CD4-positive, alpha-beta memory T cell (primary cell): ENCODE measurements around the gene TNS1. TPM values are rescaled to one million over a fixed set of nuclear protein-coding genes. Genes with fewer than 3 reads are reported as not detected.

Experiments
- CTCF ChIA-PET: fragments of 350-600 bp; sonication (Branson Sonifier 250); formaldehyde crosslinking; loops from one replicate; lab custom pipeline; 2021; ENCODE audit warnings: inconsistent platforms; ENCODE audit not compliant: partially characterized antibody; lab: Charles Lee
- POLR2A ChIA-PET: fragments of 350-600 bp; sonication (Branson Sonifier 250); formaldehyde crosslinking; loops from one replicate; lab custom pipeline; 2021; ENCODE audit not compliant: partially characterized antibody; lab: Charles Lee
- DNase-seq, 5 donors: peaks; one replicate each; pipeline versions ENCODE4 v3.0.0 to v3.0.0-alpha.2; 2020 to 2022; ENCODE audit warnings: mixed read lengths in 1 of 5
- H3K27ac ChIP-seq: one replicate; pipeline ENCODE4 v1.7.0; 2013; ENCODE audit warnings: low read depth, low read length
- H3K27me3 ChIP-seq: 2 replicates; pipeline ENCODE4 v1.7.0; 2013; ENCODE audit warnings: mild to moderate bottlenecking, low read length, moderate library complexity; ENCODE audit not compliant: insufficient read depth
- H3K36me3 ChIP-seq: 2 replicates; pipeline ENCODE4 v1.7.0; 2013; ENCODE audit warnings: mild to moderate bottlenecking, low read length, moderate library complexity; ENCODE audit not compliant: insufficient read depth
- H3K4me1 ChIP-seq: 2 replicates; pipeline ENCODE4 v1.7.0; 2013; ENCODE audit warnings: mild to moderate bottlenecking, low read length, moderate library complexity; ENCODE audit not compliant: insufficient read depth
- H3K4me3 ChIP-seq, 2 donors: one replicate each; pipeline ENCODE4 v1.7.0; 2013; ENCODE audit warnings: low read length in 2 of 2, mild to moderate bottlenecking in 1 of 2
- H3K9me3 ChIP-seq, 2 donors: one replicate each; pipeline ENCODE4 v1.7.0; 2013; ENCODE audit warnings: low read length in 2 of 2, control low read depth in 1 of 2; ENCODE audit not compliant: control insufficient read depth in 1 of 2
- H3K27ac Mint-ChIP-seq, 7 donors: one replicate each; pipeline ENCODE4 v1.8.0; 2020 to 2021; ENCODE audit warnings: mixed read lengths in 7 of 7, mild to moderate bottlenecking in 6 of 7, inconsistent platforms in 3 of 7, moderate library complexity in 3 of 7
- H3K27me3 Mint-ChIP-seq, 2 donors: one replicate each; pipeline ENCODE4 v1.8.0; 2020 to 2021; ENCODE audit warnings: mixed read lengths in 2 of 2
- H3K36me3 Mint-ChIP-seq, 2 donors: one replicate each; pipeline ENCODE4 v1.8.0; 2020 to 2021; ENCODE audit warnings: mixed read lengths in 2 of 2, inconsistent platforms in 1 of 2, mild to moderate bottlenecking in 1 of 2
- H3K4me1 Mint-ChIP-seq, 4 donors: one replicate each; pipeline ENCODE4 v1.8.0; 2020 to 2021; ENCODE audit warnings: mixed read lengths in 4 of 4, mild to moderate bottlenecking in 1 of 4
- H3K4me3 Mint-ChIP-seq, 8 donors: one replicate each; pipeline ENCODE4 v1.8.0; 2020 to 2021; ENCODE audit warnings: mixed read lengths in 8 of 8, mild to moderate bottlenecking in 7 of 8, moderate library complexity in 6 of 8, inconsistent platforms in 3 of 8
- H3K9me3 Mint-ChIP-seq, 8 donors: one replicate each; pipeline ENCODE4 v1.8.0; 2020 to 2021; ENCODE audit warnings: mixed read lengths in 8 of 8, mild to moderate bottlenecking in 5 of 8, inconsistent platforms in 3 of 8, moderate library complexity in 1 of 8
- intact Hi-C: fragments of 100-400 bp; cut with micrococcal nuclease; formaldehyde crosslinking; loops from one replicate; pipeline ENCODE4 v1.15.1; 2023
- polyA plus RNA-seq, 2 donors: library from polyadenylated mRNA; unstranded; fragments of 300-500 nt; fragmentation: Illumina TruSeq; gene quantifications; one replicate each; pipeline ENCODE4 v1.2.3, GENCODE V29; 2021
- total RNA-seq, 2 experiments: library from RNA; stranded (reverse); gene quantifications; one replicate each; pipeline ENCODE4 v1.2.3, GENCODE V29; 2021

Gene TNS1
- total and polyA plus RNA-seq, 4 experiments from 2014 or later, result 0.78 to 1.2 TPM; not detected in 2

- ChIA-PET CTCF (interaction anchor here (9.1 kb wide), 1 partner anchor 14 kb away, joined by 139 read pairs; no protein-coding TSS in a partner anchor), POLR2A (no interaction called here)
- H3K4me3 Mint-ChIP-seq, result no peak overlapping the region
- H3K9me3 Mint-ChIP-seq, result peaks cover 0 to 5% (median 0%) of the 10 kb centered on the region in 8 donors
- Histone ChIP-seq H3K9me3 (no peaks in the 10 kb centered on the region), H3K36me3 (no peaks in the 10 kb centered on the region), H3K4me1 (peaks cover 1% of the 10 kb centered on the region), H3K4me3 (no peak overlapping the region), H3K27me3 (no peaks in the 10 kb centered on the region), H3K27ac (no peak overlapping the region)
- DNase-seq, result no peak
- H3K27ac Mint-ChIP-seq, result no peak overlapping the region
- H3K4me1 Mint-ChIP-seq, result peaks cover 4 to 6% (median 5%) of the 10 kb centered on the region in 4 donors
- no peaks in the 10 kb centered on the region for H3K36me3 Mint-ChIP-seq
- intact Hi-C loops, result no loop called here
- no peaks in the 10 kb centered on the region for H3K27me3 Mint-ChIP-seq
Observed at GRCh38 chr2:217774232-217774631, 228.6 kb downstream of the TNS1 start.

- H3K4me1 Mint-ChIP-seq, result peaks cover 0 to 3% (median under 1%) of the 10 kb centered on the region in 4 donors
- intact Hi-C loops, result no loop called here
- CTCF ChIA-PET, result interaction anchor here (9.1 kb wide), 1 partner anchor 14 kb away, joined by 139 read pairs; no protein-coding TSS in a partner anchor
- no peak overlapping the region for H3K4me3 Mint-ChIP-seq
- no peaks in the 10 kb centered on the region for H3K36me3 ChIP-seq
- H3K27me3 ChIP-seq, result no peaks in the 10 kb centered on the region
- H3K4me3 ChIP-seq, result no peak overlapping the region
- H3K27me3 Mint-ChIP-seq, result no peaks in the 10 kb centered on the region
- POLR2A ChIA-PET, result no interaction called here
- DNase-seq, result no peak
- no peaks in the 10 kb centered on the region for H3K9me3 ChIP-seq
- H3K27ac Mint-ChIP-seq, result no peak overlapping the region
- no peak overlapping the region for H3K27ac ChIP-seq
- H3K4me1 ChIP-seq, result no peaks in the 10 kb centered on the region
- peaks cover 0 to 5% (median 0%) of the 10 kb centered on the region in 8 donors for H3K9me3 Mint-ChIP-seq
- no peaks in the 10 kb centered on the region for H3K36me3 Mint-ChIP-seq
Observed at GRCh38 chr2:217773539-217773938, 229.3 kb downstream of the TNS1 start.

- POLR2A ChIA-PET, result no interaction called here
- intact Hi-C loops, result no loop called here
- DNase-seq, result no peak
- CTCF ChIA-PET, result no interaction called here
- peaks cover 0 to 34% (median 21%) of the 10 kb centered on the region in 8 donors for H3K9me3 Mint-ChIP-seq
- H3K4me3 Mint-ChIP-seq, result no peak overlapping the region
- no peaks in the 10 kb centered on the region for H3K4me1 ChIP-seq
- no peak overlapping the region for H3K4me3 ChIP-seq
- no peaks in the 10 kb centered on the region for H3K4me1 Mint-ChIP-seq
- H3K27me3 Mint-ChIP-seq, result peaks cover 5% of the 10 kb centered on the region in 2 donors
- H3K27ac ChIP-seq, result no peak overlapping the region
- no peaks in the 10 kb centered on the region for H3K36me3 ChIP-seq
- H3K36me3 Mint-ChIP-seq, result peaks cover 4 to 5% of the 10 kb centered on the region in 2 donors
- no peak overlapping the region for H3K27ac Mint-ChIP-seq
- no peaks in the 10 kb centered on the region for H3K27me3 ChIP-seq
- peaks cover 0 to 6% of the 10 kb centered on the region in 2 donors for H3K9me3 ChIP-seq
Observed at GRCh38 chr2:217766356-217766755, 236.4 kb downstream of the TNS1 start.

- peaks cover 0 to 30% (median 20%) of the 10 kb centered on the region in 8 donors for H3K9me3 Mint-ChIP-seq
- peaks cover 5% of the 10 kb centered on the region in 2 donors for H3K27me3 Mint-ChIP-seq
- H3K4me3 Mint-ChIP-seq, result no peak overlapping the region
- H3K9me3 ChIP-seq, result peaks cover 0 to 6% of the 10 kb centered on the region in 2 donors
- peaks cover 2% of the 10 kb centered on the region for H3K4me1 ChIP-seq
- peaks cover 0 to 5% of the 10 kb centered on the region in 2 donors for H3K36me3 Mint-ChIP-seq
- H3K4me3 ChIP-seq, result no peak overlapping the region
- no peak for DNase-seq
- no peaks in the 10 kb centered on the region for H3K27me3 ChIP-seq
- POLR2A ChIA-PET, result no interaction called here
- intact Hi-C loops, result no loop called here
- no peak overlapping the region for H3K27ac Mint-ChIP-seq
- no peaks in the 10 kb centered on the region for H3K36me3 ChIP-seq
- H3K27ac ChIP-seq, result no peak overlapping the region
- CTCF ChIA-PET, result interaction anchor here (0.6 to 1.0 kb wide), 2 partner anchors 25 to 223 kb away, joined by 3 read pairs; no protein-coding TSS in a partner anchor
- peaks cover 4 to 10% (median 7%) of the 10 kb centered on the region in 4 donors for H3K4me1 Mint-ChIP-seq
Observed at GRCh38 chr2:217761645-217762277, 241.0 kb downstream of the TNS1 start.

GRCh38 chr2:217759991-217760390 is 242.8 kb downstream of the TNS1 start:
- H3K36me3 ChIP-seq, result no peaks in the 10 kb centered on the region
- H3K9me3 ChIP-seq, result peaks cover 0 to 6% of the 10 kb centered on the region in 2 donors
- Mint-ChIP-seq H3K27me3 (peaks cover 0 to 2% of the 10 kb centered on the region in 2 donors), H3K9me3 (peaks cover 0 to 25% (median 19%) of the 10 kb centered on the region in 8 donors), H3K4me1 (peaks cover 11 to 21% (median 18%) of the 10 kb centered on the region in 4 donors), H3K27ac (no peak overlapping the region), H3K4me3 (no peak overlapping the region), H3K36me3 (peaks cover 0 to 1% of the 10 kb centered on the region in 2 donors)
- intact Hi-C loops, result loop anchor here (5.0 kb wide), 2 partner anchors 1063 to 1243 kb away; partner anchors contain the start of gene IGFBP5
- no peak overlapping the region for H3K27ac ChIP-seq
- H3K4me1 ChIP-seq, result peaks cover 19% of the 10 kb centered on the region
- DNase-seq, result no peak
- ChIA-PET POLR2A (no interaction called here), CTCF (interaction anchor here (1.0 to 1.4 kb wide), 2 partner anchors 23 to 27 kb away, joined by 3 read pairs; no protein-coding TSS in a partner anchor)
- no peaks in the 10 kb centered on the region for H3K27me3 ChIP-seq
- H3K4me3 ChIP-seq, result no peak overlapping the region

GRCh38 chr2:217757108-217757463 is 245.7 kb downstream of the TNS1 start:
- no peak overlapping the region for H3K4me3 ChIP-seq
- intact Hi-C loops, result loop anchor here (5.0 kb wide), 2 partner anchors 1060 to 1240 kb away; partner anchors contain the start of gene IGFBP5
- no peak overlapping the region for H3K27ac ChIP-seq
- no peak overlapping the region for H3K27ac Mint-ChIP-seq
- H3K4me3 Mint-ChIP-seq, result peak overlapping the region in 4 of 8 donors; percentile 6 to 72 (median 30)
- peaks cover 13 to 28% (median 22%) of the 10 kb centered on the region in 4 donors for H3K4me1 Mint-ChIP-seq
- H3K27me3 Mint-ChIP-seq, result peaks cover 2% of the 10 kb centered on the region in 2 donors
- no peak for DNase-seq
- CTCF ChIA-PET, result interaction anchor here (0.9 to 2.7 kb wide), 10 partner anchors 8 to 1075 kb away, joined by 3 to 16 read pairs (median 4); no protein-coding TSS in a partner anchor
- POLR2A ChIA-PET, result no interaction called here
- H3K9me3 ChIP-seq, result peaks cover 0 to 2% of the 10 kb centered on the region in 2 donors
- peaks cover 0 to 9% (median 6%) of the 10 kb centered on the region in 8 donors for H3K9me3 Mint-ChIP-seq
- H3K27me3 ChIP-seq, result no peaks in the 10 kb centered on the region
- no peaks in the 10 kb centered on the region for H3K36me3 ChIP-seq
- H3K36me3 Mint-ChIP-seq, result peaks cover 0 to 1% of the 10 kb centered on the region in 2 donors
- peaks cover 19% of the 10 kb centered on the region for H3K4me1 ChIP-seq
